Heart left ventricle (tissue), 13 donors: ENCODE data around the gene SPSB1.

ENCODE experiments used
- CTCF ChIP-seq, 12 donors: fragments of 200-600 bp; sonication (generic) in 4 of 12; IDR thresholded peaks; one replicate each; pipeline versions ENCODE4 v1.5.0 to v1.8.0; 2018 to 2022; ENCODE audit warnings: antibody characterized with exemption in 12 of 12, mild to moderate bottlenecking in 5 of 12
- POLR2A ChIP-seq, 2 donors: fragments of 450-650 bp; IDR thresholded peaks; one replicate each; pipeline ENCODE4 v1.6.1; 2017; ENCODE audit warnings: antibody characterized with exemption in 2 of 2, mild to moderate bottlenecking in 2 of 2, moderate library complexity in 2 of 2
- donor health status: ischemic (EF 13 %, LVEDD 7.1; RV severe dilation, severe dysfunction).
- donor health status: DM: no; HTN: yes; CAD: no.
- donor health status: DM: no; HTN: no; CAD: no.
- donor health status: ischemic (EF 25% LVEDD 6.9; RV normal size, moderate dysfunction).
- donor health status: ischemic (EF 25% LVEDD 5.7; RV mildly dilated, moderate dysfunction).
- donor health status: ischemic (EF 35%, LVEDD 5.7; RV mildly dilated, moderate dysfunction).
- donor health status: nonischemic (EF 11% LVEDD 7.7; RV severe dilation, severe dysfunction).
- donor health status: DM: yes; HTN: yes; CAD: no.
- donor health status: PGD.
- donor health status: ischemic (EF 29% LVEDD 5.4; RV normal size, mild dysfunction).
- donor health status: nonischemic (EF 23%, LVEDD 6.1; RV moderate dilation, normal function).

- TF ChIP-seq CTCF (IDR thresholded peaks at IDR 0.05), result no peak
- TF ChIP-seq POLR2A (IDR thresholded peaks at IDR 0.05), result no peak
These were observed 23.6 kb upstream of the SPSB1 start for GRCh38 chr1:9269078-9269501.
